NCI-H2107 treated with DMSO at 0.1 percent for 48 hours (cell line): ENCODE measurements around the gene SORL1.

Source experiments
- DNase-seq: peaks from one replicate; lab custom pipeline; 2025; ENCODE audit not compliant: unreplicated experiment; lab: John Stamatoyannopoulos, UW

The SORL1 gene

DNA sequence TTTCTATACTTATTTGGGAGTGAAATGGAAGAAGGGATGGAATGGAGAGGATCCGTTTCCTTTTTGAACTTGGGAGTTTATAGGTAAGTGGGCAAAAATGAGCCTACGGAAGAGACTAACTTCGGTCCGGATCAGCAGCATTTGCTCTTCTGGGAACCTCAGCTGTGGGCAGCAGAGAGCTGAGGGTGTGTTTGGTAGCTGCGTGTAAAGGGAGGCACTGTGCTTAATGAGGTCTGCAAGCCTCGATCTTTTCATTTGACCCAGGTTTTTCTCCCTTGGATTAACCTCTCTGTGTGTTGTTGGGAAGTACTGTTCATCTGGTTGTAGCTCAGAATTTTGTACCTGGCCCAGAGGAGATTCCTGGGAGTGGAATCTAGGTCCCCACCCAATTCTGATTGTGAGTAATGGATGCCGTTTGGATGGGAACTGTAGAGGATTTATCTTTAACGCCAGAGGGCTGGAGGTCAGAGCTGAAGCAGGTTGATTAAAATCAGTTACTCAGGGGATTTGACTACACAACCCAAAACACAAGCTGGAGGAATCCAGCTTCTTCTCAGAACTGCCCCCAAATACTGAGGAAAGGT is 202.2 kb downstream of the SORL1 start:
- DNase-seq: no peak

GRCh38 chr11:121654843-121655536 is 202.9 kb downstream of the SORL1 start:
- DNase-seq: no peak

DNA sequence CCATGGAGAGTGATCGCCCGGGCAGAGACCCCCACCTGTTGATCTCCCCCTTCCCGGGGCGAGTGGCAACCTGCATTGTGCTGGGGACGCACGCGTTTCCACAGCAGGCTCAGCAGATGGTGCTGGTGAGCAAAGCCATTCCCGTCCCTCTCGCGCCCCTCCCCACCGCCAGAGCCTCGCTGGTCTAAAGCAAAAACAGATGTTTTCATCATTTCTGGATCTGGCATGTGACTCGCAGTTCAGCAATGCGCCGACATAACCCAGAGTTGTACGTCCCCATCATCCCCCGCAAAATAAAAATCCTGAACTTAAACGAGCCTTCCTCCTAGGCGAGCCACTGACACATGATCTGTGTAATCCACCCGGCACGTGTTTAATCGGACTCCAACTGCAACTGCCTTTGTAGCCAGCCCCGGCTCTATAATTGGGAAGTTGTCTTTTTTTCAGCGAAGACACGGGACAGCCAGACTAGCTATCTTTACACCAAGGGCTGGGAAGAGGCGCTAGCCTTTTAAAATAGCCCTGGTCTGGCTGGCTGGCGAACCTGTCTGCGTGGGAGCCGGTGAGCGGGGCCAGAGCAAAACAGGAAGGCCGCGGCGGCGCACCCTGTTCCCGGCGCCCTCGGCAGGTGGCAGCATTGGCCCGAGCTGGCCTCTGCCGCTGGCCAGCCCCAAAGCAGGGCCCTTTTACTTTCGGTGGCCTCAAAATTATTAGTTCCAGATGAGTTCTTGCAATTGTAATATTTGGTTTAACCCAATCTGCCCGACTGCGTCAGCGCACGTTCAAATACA is 203.6 kb downstream of the SORL1 start:
- peak; percentile 46 for DNase-seq

- no peak for DNase-seq
These were observed 204.4 kb downstream of the SORL1 start for GRCh38 chr11:121656328-121657090.

DNA sequence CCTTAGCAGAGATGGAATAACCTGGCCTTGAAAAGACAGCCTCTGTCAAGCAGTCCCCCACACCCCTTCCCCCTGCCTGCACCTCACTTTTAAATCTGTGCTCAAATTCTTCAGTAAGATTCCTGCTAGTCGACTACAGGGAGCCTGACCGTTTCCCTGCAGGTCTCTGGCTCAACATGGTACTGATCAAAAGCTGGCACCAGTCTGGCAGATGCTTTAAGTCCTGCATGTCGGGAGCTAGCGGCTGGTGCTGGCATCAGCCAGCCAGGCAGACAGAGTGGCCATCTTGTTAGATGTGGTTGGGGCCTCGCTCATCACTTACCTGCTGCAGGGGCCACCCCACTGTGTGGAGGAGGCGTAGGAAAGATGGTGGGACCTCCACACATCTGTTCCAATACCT is 205.0 kb downstream of the SORL1 start:
- no peak for DNase-seq

GRCh38 chr11:121659811-121660210 is 207.7 kb downstream of the SORL1 start:
- no peak for DNase-seq

GRCh38 chr11:121661880-121662486 is 209.9 kb downstream of the SORL1 start:
- DNase-seq: no peak

GRCh38 chr11:121664144-121664543 is 212.0 kb downstream of the SORL1 start:
- DNase-seq: no peak

DNA sequence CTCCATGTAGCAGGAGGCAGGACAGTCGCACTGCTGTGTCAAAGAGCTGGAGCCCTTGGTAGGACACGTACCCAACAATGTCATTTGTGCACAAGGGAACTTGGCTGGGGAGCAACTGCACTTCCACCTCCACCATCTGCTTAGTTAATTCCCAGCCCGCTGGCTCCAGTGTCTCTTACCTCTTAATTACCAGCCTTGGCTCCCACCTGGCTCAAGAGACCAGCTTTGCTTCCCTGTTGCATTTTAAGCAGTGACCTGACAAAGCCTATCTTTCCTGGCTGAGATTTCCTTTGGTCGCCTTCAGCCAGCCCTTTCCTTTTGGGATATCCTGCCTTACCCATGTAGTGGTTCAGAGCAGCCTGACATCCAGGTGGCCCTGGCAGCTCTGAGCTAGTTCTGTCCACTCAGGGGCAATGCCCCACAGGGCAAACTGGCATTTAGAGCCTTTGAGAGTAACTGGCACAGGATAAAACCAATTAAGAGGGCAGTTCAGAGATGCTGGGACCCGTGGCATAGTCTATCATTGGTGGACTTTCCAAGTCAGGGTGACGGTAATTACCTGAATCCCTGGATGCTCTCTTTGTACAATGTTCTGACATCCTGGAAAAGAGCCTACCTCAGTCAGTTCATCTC is 213.2 kb downstream of the SORL1 start:
- no peak for DNase-seq

DNA sequence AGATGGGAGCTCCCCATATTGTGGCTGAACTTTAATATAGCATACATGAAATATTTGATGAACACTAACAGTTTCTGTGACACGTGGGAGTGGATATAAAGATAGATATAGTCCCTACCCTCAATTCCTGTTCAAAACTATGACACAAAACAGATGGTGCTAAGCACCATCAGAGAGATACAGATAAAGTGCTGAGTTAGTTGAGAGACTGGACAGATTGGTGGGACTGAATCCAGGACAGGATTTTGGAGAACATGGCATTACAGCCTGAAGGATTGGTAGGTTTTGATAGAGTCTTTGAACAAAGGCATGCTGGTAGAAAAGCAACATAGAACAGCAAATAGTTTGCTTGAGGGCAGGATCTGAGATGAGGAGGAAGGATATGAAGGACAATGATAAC is 215.7 kb downstream of the SORL1 start:
- DNase-seq: no peak

GRCh38 chr11:121669422-121669821 is 217.3 kb downstream of the SORL1 start:
- DNase-seq: no peak

DNA sequence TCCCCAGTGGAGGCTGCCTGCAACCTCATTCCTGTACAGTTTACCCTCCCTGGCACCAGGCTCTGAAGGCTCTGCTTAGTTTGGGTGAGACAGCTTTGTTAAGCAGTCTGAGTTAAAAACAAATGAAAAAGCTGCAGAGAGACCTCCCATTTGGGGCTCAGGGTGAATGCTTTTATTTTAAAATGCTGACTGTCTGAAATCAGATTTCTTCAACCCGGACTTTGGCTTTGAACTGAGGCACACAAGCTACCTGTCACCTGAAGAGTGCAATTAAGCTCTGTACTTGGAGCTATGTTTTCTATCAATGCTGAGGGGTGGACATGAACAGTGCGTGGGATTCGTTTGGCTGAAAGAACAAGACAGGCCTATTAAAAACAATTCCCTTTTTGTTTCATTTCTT is 218.2 kb downstream of the SORL1 start:
- DNase-seq: no peak

DNA sequence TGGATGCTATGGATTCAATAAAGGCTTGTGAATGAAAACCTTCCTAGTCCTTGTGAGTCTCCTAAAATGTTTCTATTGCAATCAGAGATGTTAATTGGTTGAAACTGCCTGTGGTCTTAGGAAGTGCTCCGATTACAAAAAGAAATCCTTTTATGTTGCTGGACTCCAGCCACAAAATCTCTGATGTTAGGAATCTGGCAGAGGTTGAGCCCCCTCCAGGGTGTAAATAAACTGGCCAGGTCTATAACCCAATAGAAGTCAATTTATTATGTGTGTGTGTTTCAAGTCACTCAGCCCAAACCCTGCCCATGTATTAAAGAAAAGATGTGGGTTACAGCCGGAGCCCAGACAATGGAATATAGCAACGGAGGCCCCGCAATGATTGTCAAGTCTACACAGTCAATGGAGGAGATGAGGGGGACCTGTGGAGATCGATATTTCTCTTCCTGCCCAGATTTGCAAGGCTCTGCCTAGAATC is 218.7 kb downstream of the SORL1 start:
- no peak for DNase-seq

DNA sequence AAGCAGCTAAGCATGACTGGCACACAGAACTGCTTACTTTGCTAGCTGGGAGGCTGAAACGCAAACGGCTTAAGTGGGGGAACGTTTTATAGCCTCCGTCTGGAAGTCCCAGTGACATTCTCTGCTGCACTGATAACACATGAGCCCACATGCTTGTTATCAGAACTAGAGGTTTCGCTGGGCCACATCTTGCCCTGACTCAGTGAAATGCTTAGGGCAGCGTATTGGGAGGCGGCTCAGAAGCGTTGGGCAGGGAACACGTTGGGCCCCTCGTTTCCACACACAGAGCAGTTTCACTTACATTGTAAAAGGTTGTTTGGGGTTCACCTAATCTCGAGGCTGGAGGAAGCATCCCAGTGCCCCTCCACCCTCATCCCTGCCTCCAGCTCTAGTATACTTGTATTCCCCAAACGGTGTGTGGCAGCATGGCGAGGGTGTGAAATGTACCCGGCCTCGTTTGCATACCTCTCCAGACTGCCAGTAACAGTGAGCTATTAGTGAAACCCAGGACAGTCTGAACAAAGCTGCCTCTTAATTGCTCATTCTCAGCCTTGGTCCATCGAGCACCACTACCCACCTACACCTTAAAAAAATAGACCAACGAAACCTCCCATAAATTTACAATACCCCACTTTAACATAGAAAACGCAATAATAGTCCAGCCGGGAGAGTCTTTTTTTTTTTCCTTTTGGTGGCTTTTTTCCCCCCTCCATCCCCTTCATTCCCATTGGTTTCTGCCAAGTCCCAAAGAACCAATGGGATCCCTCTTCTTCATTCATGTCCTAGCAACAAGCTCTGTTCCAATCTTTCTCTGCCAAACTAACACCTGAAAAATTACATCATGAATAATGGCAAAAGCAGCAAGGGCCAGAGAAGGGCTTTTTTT is 219.4 kb downstream of the SORL1 start:
- no peak for DNase-seq

DNA sequence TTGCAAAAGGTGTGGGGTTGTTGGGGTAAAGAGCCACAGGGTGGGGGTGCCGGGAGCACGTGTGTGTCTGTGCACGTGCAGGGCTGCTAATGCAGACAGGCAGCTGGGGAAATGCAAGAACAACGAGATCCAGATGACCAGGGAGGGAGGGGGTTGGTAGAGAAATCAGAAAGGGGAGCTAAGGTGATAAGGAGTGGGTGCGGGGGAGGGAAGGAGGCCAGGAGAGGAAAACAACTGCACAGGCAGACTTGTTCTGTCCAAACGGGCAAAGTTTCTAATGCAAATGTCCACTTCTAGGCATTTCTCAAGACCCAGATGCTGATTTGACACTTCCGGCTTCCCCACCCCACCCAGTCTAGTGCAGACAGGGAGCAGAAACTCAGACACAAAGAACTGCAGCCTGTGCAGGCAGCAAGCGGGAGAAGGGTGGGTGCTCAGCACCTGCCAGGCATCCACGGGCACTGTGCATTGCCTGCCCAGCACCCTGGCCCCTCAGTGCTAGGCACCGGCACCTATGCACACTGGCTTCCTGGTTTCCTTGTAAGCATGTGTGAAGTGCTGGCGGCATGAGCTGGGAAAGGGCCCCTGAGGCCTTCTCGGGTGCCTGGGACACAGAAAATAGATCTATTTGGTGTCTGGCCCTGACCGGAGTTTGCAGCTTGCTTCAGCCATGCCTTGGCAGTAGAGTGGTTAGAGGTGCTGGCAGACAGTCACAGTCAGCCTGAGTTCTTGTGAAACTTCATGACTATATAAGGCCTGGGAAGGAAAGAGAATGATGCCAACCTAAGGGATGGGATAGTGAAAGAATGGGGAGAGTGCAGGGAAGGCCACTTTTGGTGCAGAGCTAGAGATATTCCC is 220.7 kb downstream of the SORL1 start:
- DNase-seq: no peak

DNA sequence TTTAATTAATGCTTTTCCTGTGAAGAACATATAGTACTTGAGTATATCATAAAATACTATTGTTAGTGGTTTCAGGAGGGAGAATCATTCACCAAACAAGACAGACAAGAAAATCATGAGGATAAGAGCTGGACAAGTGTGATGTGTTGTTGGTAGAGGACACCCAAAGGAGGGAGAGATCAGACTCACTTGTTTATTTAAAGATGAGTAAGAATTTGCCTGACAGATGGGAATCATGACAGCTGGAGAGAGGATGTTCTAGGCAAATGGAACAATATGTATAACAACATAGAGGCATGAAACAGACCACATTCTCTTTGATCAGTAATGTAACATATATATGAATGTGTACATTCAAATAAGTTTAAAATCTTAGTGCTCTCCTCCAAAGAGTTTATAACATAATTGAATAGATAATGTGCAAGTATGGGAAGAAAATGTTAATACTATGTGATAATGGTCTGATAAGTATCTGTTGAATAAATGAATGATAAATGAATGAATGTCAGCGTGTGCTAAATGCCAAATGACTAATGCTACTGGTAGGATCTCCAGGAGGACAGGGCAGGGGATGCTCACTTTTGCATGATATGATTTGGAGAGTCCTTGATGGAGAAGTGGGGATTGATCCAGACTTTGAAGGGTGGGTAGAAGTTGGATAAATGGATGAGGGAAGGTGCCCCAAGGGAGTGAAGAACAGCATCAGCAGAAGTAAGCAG is 229.6 kb downstream of the SORL1 start:
- DNase-seq: no peak
